Measurements from ENCODE around the gene SORCS2. TPM values are rescaled to one million over a fixed set of nuclear protein-coding genes. Genes with fewer than 3 reads are reported as not detected.

Gene SORCS2
- total and polyA plus RNA-seq, 2 of the 13 experiments (the other 11 are each of a cell fraction or from before 2014, with no cell fraction given) = 0.82 to 1.0 TPM

DNA sequence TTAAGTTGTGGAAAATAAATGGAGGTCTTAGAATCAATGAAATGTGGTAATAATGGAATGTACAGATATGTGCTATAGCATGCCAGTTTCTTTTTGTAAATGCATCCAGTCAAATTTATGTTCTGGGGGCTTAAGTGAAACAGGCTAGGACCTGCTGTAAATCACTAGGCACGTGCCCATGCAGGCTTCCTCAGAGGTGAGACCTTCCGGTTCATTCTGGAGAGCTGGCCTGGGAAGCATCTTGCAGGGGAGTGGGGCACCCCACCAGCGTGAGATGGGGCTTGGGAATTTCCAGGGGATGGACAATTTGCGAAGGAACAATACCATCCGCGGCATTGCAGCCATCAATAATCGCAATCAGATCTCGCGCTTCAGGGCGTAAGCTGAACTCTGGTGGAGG is 80.1 kb downstream of the SORCS2 start (continued):
- TF ChIP-seq THAP9 (CRISPR knock-in tag; IDR thresholded peaks at IDR 0.05; ENCODE audit: borderline replicate concordance) = no peak
- TF ChIP-seq TERF1 (CRISPR knock-in tag; IDR thresholded peaks at IDR 0.05) = no peak
- no peak for TF ChIP-seq NFRKB (IDR thresholded peaks at IDR 0.05)
- TF ChIP-seq, protein P1, sequence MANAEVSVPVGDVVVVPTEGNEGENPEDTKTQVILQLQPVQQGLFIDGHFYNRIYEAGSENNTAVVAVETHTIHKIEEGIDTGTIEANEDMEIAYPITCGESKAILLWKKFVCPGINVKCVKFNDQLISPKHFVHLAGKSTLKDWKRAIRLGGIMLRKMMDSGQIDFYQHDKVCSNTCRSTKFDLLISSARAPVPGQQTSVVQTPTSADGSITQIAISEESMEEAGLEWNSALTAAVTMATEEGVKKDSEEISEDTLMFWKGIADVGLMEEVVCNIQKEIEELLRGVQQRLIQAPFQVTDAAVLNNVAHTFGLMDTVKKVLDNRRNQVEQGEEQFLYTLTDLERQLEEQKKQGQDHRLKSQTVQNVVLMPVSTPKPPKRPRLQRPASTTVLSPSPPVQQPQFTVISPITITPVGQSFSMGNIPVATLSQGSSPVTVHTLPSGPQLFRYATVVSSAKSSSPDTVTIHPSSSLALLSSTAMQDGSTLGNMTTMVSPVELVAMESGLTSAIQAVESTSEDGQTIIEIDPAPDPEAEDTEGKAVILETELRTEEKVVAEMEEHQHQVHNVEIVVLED (CRISPR knock-in tag; IDR thresholded peaks at IDR 0.05; ENCODE audit: borderline replicate concordance) = no peak

- Histone ChIP-seq H3K9ac (ENCODE audit: insufficient read depth, low read depth, low read length) (no peak overlapping the region), H4K20me1 (ENCODE audit: insufficient read depth, low read length) (no peaks in the 10 kb centered on the region), H3K36me3 (replicated peaks in 1 of 2; ENCODE audit: control insufficient read depth in 1 of 2, insufficient read depth in 2 of 2, low read length in 2 of 2) (no peaks in the 10 kb centered on the region), H2AFZ (ENCODE audit: low read length) (no peak overlapping the region), H3K79me2 (ENCODE audit: insufficient read depth, low read length) (no peaks in the 10 kb centered on the region), H3K27me3 (ENCODE audit: control insufficient read depth in 1 of 2, insufficient read depth in 2 of 2, low read length in 2 of 2) (peaks cover 7 to 87% of the 10 kb centered on the region in 2 experiments), H3K9me3 (ENCODE audit: low read length) (no peaks in the 10 kb centered on the region), H3K4me1 (ENCODE audit: insufficient read depth, low read length) (no peaks in the 10 kb centered on the region), H3K4me2 (ENCODE audit: low read depth, low read length) (no peak overlapping the region), H3K27ac (ENCODE audit: extremely low read length, insufficient read depth, low read length) (no peak overlapping the region), H3K4me3 (replicated peaks in 1 of 3; ENCODE audit: insufficient read depth in 1 of 3, low read depth in 2 of 3, low read length in 3 of 3) (no peak overlapping the region)
- FAIRE-seq = no peak
- DNase-seq (ENCODE audit: low spot score) = no peak
- POLR2A ChIA-PET = no interaction called here
- intact Hi-C loops (cut with micrococcal nuclease; ENCODE audit: unreplicated experiment) = loop anchor here (5.0 kb wide), 1 partner anchor 563 kb away; no protein-coding TSS in a partner anchor
- ATAC-seq = no peak
- CTCF ChIA-PET (ENCODE audit: low intra/inter-chr PET ratio, low total read pairs) = no interaction called here
- no TSS peak for BruUV-seq (replicated peaks)
- 6% methylated on average over 5 of the region's 8 CpGs for WGBS (ENCODE audit: low lambda C conversion rate)
- in situ Hi-C loops (cut with HindIII; ENCODE audit: extremely low pct_ligation_motif_present, low pct_unique_long_range_greater_than_20kb) = no loop called here
- TF ChIP-seq, protein P2, sequence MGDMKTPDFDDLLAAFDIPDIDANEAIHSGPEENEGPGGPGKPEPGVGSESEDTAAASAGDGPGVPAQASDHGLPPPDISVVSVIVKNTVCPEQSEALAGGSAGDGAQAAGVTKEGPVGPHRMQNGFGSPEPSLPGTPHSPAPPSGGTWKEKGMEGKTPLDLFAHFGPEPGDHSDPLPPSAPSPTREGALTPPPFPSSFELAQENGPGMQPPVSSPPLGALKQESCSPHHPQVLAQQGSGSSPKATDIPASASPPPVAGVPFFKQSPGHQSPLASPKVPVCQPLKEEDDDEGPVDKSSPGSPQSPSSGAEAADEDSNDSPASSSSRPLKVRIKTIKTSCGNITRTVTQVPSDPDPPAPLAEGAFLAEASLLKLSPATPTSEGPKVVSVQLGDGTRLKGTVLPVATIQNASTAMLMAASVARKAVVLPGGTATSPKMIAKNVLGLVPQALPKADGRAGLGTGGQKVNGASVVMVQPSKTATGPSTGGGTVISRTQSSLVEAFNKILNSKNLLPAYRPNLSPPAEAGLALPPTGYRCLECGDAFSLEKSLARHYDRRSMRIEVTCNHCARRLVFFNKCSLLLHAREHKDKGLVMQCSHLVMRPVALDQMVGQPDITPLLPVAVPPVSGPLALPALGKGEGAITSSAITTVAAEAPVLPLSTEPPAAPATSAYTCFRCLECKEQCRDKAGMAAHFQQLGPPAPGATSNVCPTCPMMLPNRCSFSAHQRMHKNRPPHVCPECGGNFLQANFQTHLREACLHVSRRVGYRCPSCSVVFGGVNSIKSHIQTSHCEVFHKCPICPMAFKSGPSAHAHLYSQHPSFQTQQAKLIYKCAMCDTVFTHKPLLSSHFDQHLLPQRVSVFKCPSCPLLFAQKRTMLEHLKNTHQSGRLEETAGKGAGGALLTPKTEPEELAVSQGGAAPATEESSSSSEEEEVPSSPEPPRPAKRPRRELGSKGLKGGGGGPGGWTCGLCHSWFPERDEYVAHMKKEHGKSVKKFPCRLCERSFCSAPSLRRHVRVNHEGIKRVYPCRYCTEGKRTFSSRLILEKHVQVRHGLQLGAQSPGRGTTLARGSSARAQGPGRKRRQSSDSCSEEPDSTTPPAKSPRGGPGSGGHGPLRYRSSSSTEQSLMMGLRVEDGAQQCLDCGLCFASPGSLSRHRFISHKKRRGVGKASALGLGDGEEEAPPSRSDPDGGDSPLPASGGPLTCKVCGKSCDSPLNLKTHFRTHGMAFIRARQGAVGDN (CRISPR knock-in tag; IDR thresholded peaks at IDR 0.05) = no peak
- TF ChIP-seq, protein P3, sequence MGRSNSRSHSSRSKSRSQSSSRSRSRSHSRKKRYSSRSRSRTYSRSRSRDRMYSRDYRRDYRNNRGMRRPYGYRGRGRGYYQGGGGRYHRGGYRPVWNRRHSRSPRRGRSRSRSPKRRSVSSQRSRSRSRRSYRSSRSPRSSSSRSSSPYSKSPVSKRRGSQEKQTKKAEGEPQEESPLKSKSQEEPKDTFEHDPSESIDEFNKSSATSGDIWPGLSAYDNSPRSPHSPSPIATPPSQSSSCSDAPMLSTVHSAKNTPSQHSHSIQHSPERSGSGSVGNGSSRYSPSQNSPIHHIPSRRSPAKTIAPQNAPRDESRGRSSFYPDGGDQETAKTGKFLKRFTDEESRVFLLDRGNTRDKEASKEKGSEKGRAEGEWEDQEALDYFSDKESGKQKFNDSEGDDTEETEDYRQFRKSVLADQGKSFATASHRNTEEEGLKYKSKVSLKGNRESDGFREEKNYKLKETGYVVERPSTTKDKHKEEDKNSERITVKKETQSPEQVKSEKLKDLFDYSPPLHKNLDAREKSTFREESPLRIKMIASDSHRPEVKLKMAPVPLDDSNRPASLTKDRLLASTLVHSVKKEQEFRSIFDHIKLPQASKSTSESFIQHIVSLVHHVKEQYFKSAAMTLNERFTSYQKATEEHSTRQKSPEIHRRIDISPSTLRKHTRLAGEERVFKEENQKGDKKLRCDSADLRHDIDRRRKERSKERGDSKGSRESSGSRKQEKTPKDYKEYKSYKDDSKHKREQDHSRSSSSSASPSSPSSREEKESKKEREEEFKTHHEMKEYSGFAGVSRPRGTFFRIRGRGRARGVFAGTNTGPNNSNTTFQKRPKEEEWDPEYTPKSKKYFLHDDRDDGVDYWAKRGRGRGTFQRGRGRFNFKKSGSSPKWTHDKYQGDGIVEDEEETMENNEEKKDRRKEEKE (IDR thresholded peaks at IDR 0.05) = no peak
- TF ChIP-seq CENPX (CRISPR knock-in tag; IDR thresholded peaks at IDR 0.05) (no peak), SOX5 (CRISPR knock-in tag; IDR thresholded peaks at IDR 0.05; ENCODE audit: borderline replicate concordance) (no peak), NFKB2 (CRISPR knock-in tag; IDR thresholded peaks at IDR 0.05; ENCODE audit: borderline replicate concordance) (no peak)
These were observed 81.5 kb downstream of the SORCS2 start for GRCh38 chr4:7273738-7274297.
